H1 (cell line): ENCODE measurements around the gene TMEM131L. TPM values are rescaled to one million over a fixed set of nuclear protein-coding genes. Genes with fewer than 3 reads are reported as not detected.

Experiments
- CTCF ChIA-PET: fragments of 300-600 bp; sonication (Branson Sonifier 250); formaldehyde crosslinking; loops from one replicate; lab custom pipeline; 2021; ENCODE audit not compliant: partially characterized antibody; lab: Charles Lee
- POLR2A ChIA-PET: fragments of 300-600 bp; sonication (Branson Sonifier 250); formaldehyde crosslinking; loops from one replicate; lab custom pipeline; 2021; ENCODE audit warnings: inconsistent platforms; ENCODE audit not compliant: partially characterized antibody; lab: Charles Lee
- DNase-seq, 2 experiments: peaks; one replicate each; pipeline versions ENCODE4 v3.0.0 to v3.0.0-alpha.2; 2010 to 2022; ENCODE audit warnings: low spot score in 2 of 2, low read depth in 1 of 2, mixed read lengths in 1 of 2
- FAIRE-seq: peaks from 2 replicates; lab custom pipeline; 2011; peaks lifted over from hg19 to GRCh38; lab: Jason Lieb, UNC
- H2AFZ ChIP-seq: 2 replicates; pipeline ENCODE4 v1.8.1; 2012; ENCODE audit warnings: low read length, inconsistent platforms
- H2AK5ac ChIP-seq: 2 replicates; pipeline ENCODE4 v1.6.1; 2013; ENCODE audit warnings: low read depth, low read length
- H2BK120ac ChIP-seq: replicated peaks from 2 replicates; pipeline ENCODE3; 2013; ENCODE audit warnings: low read depth, low read length, inconsistent platforms
- H2BK12ac ChIP-seq: 2 replicates; pipeline ENCODE4 v1.6.1; 2013; ENCODE audit warnings: low read depth, low read length
- H2BK15ac ChIP-seq: 2 replicates; pipeline ENCODE4 v1.6.1; 2013; ENCODE audit warnings: low read length
- H2BK20ac ChIP-seq: 2 replicates; pipeline ENCODE4 v1.6.1; 2013; ENCODE audit warnings: low read length
- H2BK5ac ChIP-seq: 2 replicates; pipeline ENCODE4 v1.6.1; 2013; ENCODE audit warnings: low read depth, low read length
- H3K14ac ChIP-seq: 2 replicates; pipeline ENCODE4 v1.6.1; 2013; ENCODE audit warnings: inconsistent platforms; ENCODE audit not compliant: insufficient read length
- H3K18ac ChIP-seq: 2 replicates; pipeline ENCODE4 v1.6.1; 2013; ENCODE audit warnings: low read length; ENCODE audit errors: extremely low read depth
- H3K23ac ChIP-seq: 2 replicates; pipeline ENCODE4 v1.6.1; 2013; ENCODE audit warnings: inconsistent platforms; ENCODE audit not compliant: insufficient read length
- H3K23me2 ChIP-seq: 2 replicates; pipeline ENCODE4 v1.6.1; 2013; ENCODE audit warnings: low read depth, low read length
- H3K27ac ChIP-seq: 2 replicates; pipeline ENCODE4 v1.6.1; 2011; ENCODE audit warnings: low read depth, low read length, inconsistent platforms
- H3K27me3 ChIP-seq, 4 experiments: replicated peaks in 1 of 4; 1 replicate in 1 of 4; 2 replicates in 3 of 4; pipeline versions ENCODE4 v1.6.1 to v1.8.1; 2011 to 2013; ENCODE audit warnings: low read length in 3 of 4, mild to moderate bottlenecking in 3 of 4, inconsistent platforms in 2 of 4, mixed read lengths in 2 of 4, moderate library complexity in 1 of 4; ENCODE audit not compliant: control insufficient read depth in 3 of 4, insufficient read depth in 3 of 4; ENCODE audit errors: extremely low read depth in 1 of 4
- H3K36me3 ChIP-seq, 4 experiments: 2 replicates each; pipeline versions ENCODE4 v1.6.1 to v1.8.1; 2011 to 2013; ENCODE audit warnings: mild to moderate bottlenecking in 4 of 4, low read length in 3 of 4, moderate library complexity in 2 of 4, control low read depth in 1 of 4, inconsistent platforms in 1 of 4; ENCODE audit not compliant: insufficient read depth in 4 of 4, control insufficient read depth in 2 of 4
- H3K4ac ChIP-seq: replicated peaks from 2 replicates; pipeline ENCODE3; 2013; ENCODE audit warnings: low read length, low read depth, mixed read lengths, inconsistent platforms; ENCODE audit not compliant: insufficient read length
- H3K4me1 ChIP-seq, 4 experiments: replicated peaks in 1 of 4; 1 replicate in 1 of 4; 2 replicates in 3 of 4; pipeline versions ENCODE4 v1.6.1 to v1.8.1; 2011 to 2013; ENCODE audit warnings: low read length in 3 of 4, inconsistent platforms in 2 of 4, mixed read lengths in 1 of 4; ENCODE audit not compliant: insufficient read depth in 4 of 4, control insufficient read depth in 3 of 4
- H3K4me2 ChIP-seq, 2 experiments: 2 replicates each; pipeline versions ENCODE4 v1.6.1 to v1.8.1; 2011 to 2013; ENCODE audit warnings: low read depth in 2 of 2, low read length in 2 of 2, control low read depth in 1 of 2, inconsistent platforms in 1 of 2, mild to moderate bottlenecking in 1 of 2; ENCODE audit not compliant: insufficient read depth in 1 of 2
- H3K4me3 ChIP-seq, 4 experiments: fragments of 200-600, 300-600 bp in 1 of 4; sonication (generic), shearing (Covaris generic), sonication (Bioruptor Twin) in 1 of 4; 2 replicates each; pipeline versions ENCODE4 v1.5.1 to v1.8.1; 2011 to 2016; ENCODE audit warnings: low read length in 4 of 4, low read depth in 3 of 4, control low read depth in 2 of 4, inconsistent platforms in 2 of 4, mild to moderate bottlenecking in 2 of 4, mixed read lengths in 1 of 4, moderate library complexity in 1 of 4; ENCODE audit not compliant: insufficient read depth in 2 of 4; ENCODE audit errors: extremely low read depth in 1 of 4
- H3K56ac ChIP-seq: replicated peaks from 2 replicates; pipeline ENCODE3; 2013; ENCODE audit warnings: low read depth, mild to moderate bottlenecking, mixed read lengths, low read length, inconsistent platforms; ENCODE audit not compliant: insufficient read length
- H3K79me1 ChIP-seq: 2 replicates; pipeline ENCODE4 v1.6.1; 2013; ENCODE audit warnings: low read depth, low read length, control low read depth
- H3K79me2 ChIP-seq, 2 experiments: 2 replicates each; pipeline versions ENCODE4 v1.6.1 to v1.8.1; 2012 to 2013; ENCODE audit warnings: low read length in 2 of 2, mild to moderate bottlenecking in 2 of 2, inconsistent platforms in 1 of 2; ENCODE audit not compliant: insufficient read depth in 2 of 2, control insufficient read depth in 1 of 2
- H3K9ac ChIP-seq, 4 experiments: replicated peaks in 1 of 4; 1 replicate in 1 of 4; 2 replicates in 3 of 4; pipeline versions ENCODE4 v1.6.1 to v1.8.1; 2011 to 2013; ENCODE audit warnings: low read depth in 3 of 4, low read length in 3 of 4, control low read depth in 2 of 4, mild to moderate bottlenecking in 2 of 4, moderate library complexity in 2 of 4, inconsistent platforms in 1 of 4; ENCODE audit errors: extremely low read depth in 1 of 4
- H3K9me3 ChIP-seq, 2 experiments: 2 replicates each; pipeline versions ENCODE4 v1.6.1 to v1.8.1; 2012 to 2013; ENCODE audit warnings: mild to moderate bottlenecking in 2 of 2, moderate library complexity in 2 of 2, control low read depth in 1 of 2, inconsistent platforms in 1 of 2, low read depth in 1 of 2, low read length in 1 of 2, mixed read lengths in 1 of 2; ENCODE audit not compliant: insufficient read depth in 2 of 2
- H4K20me1 ChIP-seq, 2 experiments: replicated peaks in 1 of 2; 2 replicates each; pipeline versions ENCODE3 to v1.8.1; 2011 to 2013; ENCODE audit warnings: inconsistent platforms in 2 of 2, low read length in 2 of 2, mild to moderate bottlenecking in 1 of 2; ENCODE audit not compliant: insufficient read depth in 2 of 2, control insufficient read depth in 1 of 2
- H4K5ac ChIP-seq: 2 replicates; pipeline ENCODE4 v1.6.1; 2013; ENCODE audit warnings: low read length, low read depth, mixed read lengths, inconsistent platforms; ENCODE audit not compliant: insufficient read length
- H4K8ac ChIP-seq: 2 replicates; pipeline ENCODE4 v1.8.0; 2013; ENCODE audit warnings: mild to moderate bottlenecking, moderate library complexity, low read length, inconsistent platforms; ENCODE audit not compliant: insufficient read depth; ENCODE audit errors: extremely low read depth
- H4K91ac ChIP-seq: replicated peaks from 2 replicates; pipeline ENCODE3; 2013; ENCODE audit warnings: low read length, mixed read lengths, inconsistent platforms; ENCODE audit not compliant: insufficient read length
- ATF2 ChIP-seq: IDR thresholded peaks from 2 replicates; pipeline ENCODE4 v1.6.1; 2012; ENCODE audit warnings: low read length, inconsistent platforms
- CBX5 ChIP-seq: fragments of 300-800, 300-1000 bp; sonication (generic); IDR thresholded peaks from 2 replicates; pipeline ENCODE4 v1.7.1; 2016; ENCODE audit warnings: antibody characterized with exemption, low read length, low read depth
- CHD1 ChIP-seq: IDR thresholded peaks from 2 replicates; pipeline ENCODE4 v1.6.1; 2012; ENCODE audit warnings: low read depth, low read length, improper control_type of control experiment
- CTCF ChIP-seq, 3 experiments: IDR thresholded peaks; 1 replicate in 2 of 3; 2 replicates in 1 of 3; pipeline versions ENCODE4 v1.5.1 to v1.6.1; 2011; ENCODE audit warnings: low read length in 3 of 3, mild to moderate bottlenecking in 3 of 3, inconsistent platforms in 2 of 3, low read depth in 1 of 3, moderate library complexity in 1 of 3; ENCODE audit not compliant: insufficient read depth in 1 of 3; ENCODE audit errors: control extremely low read depth in 1 of 3
- JUN ChIP-seq: IDR thresholded peaks from 2 replicates; pipeline ENCODE4 v1.6.1; 2011; ENCODE audit warnings: low read depth, mild to moderate bottlenecking, improper control_type of control experiment, low read length
- USF2 ChIP-seq: IDR thresholded peaks from 2 replicates; pipeline ENCODE4 v1.6.1; 2011; ENCODE audit warnings: low read length, improper control_type of control experiment
- ZNF274 ChIP-seq: IDR thresholded peaks from 2 replicates; pipeline ENCODE4 v1.7.0; 2012; ENCODE audit warnings: low read length, borderline replicate concordance; ENCODE audit errors: extremely low read depth
- WGBS, 2 experiments: shearing (Covaris generic) in 1 of 2; methylation state at CpG; one replicate each; pipeline versions ENCODE4 v1.1.6 to v1.1.7; 2013 to 2015; ENCODE audit warnings: low lambda C conversion rate in 2 of 2, mixed read lengths in 2 of 2, inconsistent platforms in 1 of 2, low coverage in 1 of 2, missing lambda C conversion rate in 1 of 2; ENCODE audit not compliant: insufficient replicate concordance in 2 of 2, insufficient coverage in 1 of 2, insufficient read length in 1 of 2; ENCODE audit errors: extremely low coverage in 1 of 2, missing lambda C conversion rate in 1 of 2; 5-methylcytosine and 5-hydroxymethylcytosine counted together
- polyA plus RNA-seq, 7 experiments: library from polyadenylated mRNA; depleted of rRNA in 3 of 7; stranded (reverse) in 5 of 7; unstranded in 2 of 7; fragments of >200 nt in 5 of 7; fragments of 200-250 nt in 2 of 7; gene quantifications; 1 replicate in 5 of 7; 2 replicates in 1 of 7; 4 replicates in 1 of 7; pipeline versions ENCODE4 v1.2.1 to v1.2.3, GENCODE V29; 2011 to 2013; ENCODE audit warnings: missing spikeins in 2 of 7, mixed read lengths in 2 of 7
- total RNA-seq: library from RNA; stranded (reverse); fragmentation: NEBNext Ultra II Directional; extraction: Animal tissue kit (Norgen Biotek cat#: 25700); gene quantifications from 2 replicates; pipeline ENCODE4 v1.2.1, GENCODE V29; 2021

The TMEM131L gene
- total and polyA plus RNA-seq, 2 of the 8 experiments (the other 6 are each of a cell fraction or from before 2014, with no cell fraction given): 14.3 to 26.1 TPM

GRCh38 chr4:153427363-153428071 is 38.6 kb upstream of the TMEM131L start:
- H2AFZ ChIP-seq: no peak overlapping the region
- no peak overlapping the region for H2AK5ac ChIP-seq
- WGBS, 2 experiments: 96% methylated on average over 4 of the region's 4 CpGs; no CpG with 5 or more reads in 1 of the 2 experiments
- no peak overlapping the region for H4K5ac ChIP-seq
- FAIRE-seq (no peak), DNase-seq (no peak)
- H3K4me3 ChIP-seq: no peak overlapping the region
- H3K79me2 ChIP-seq: no peaks in the 10 kb centered on the region
- H2BK20ac ChIP-seq: no peak overlapping the region
- no peak overlapping the region for H2BK15ac ChIP-seq
- no peaks in the 10 kb centered on the region for H3K9me3 ChIP-seq
- H2BK120ac ChIP-seq: no peak overlapping the region
- H3K14ac ChIP-seq: no peak overlapping the region
- H3K27me3 ChIP-seq: no peaks in the 10 kb centered on the region
- CTCF ChIA-PET: interaction anchor here (0.6 to 1.5 kb wide), 7 partner anchors 9 to 285 kb away, joined by 3 to 6 read pairs (median 3); no protein-coding TSS in a partner anchor
- H3K79me1 ChIP-seq: no peaks in the 10 kb centered on the region
- H3K27ac ChIP-seq: no peak overlapping the region
- no peak overlapping the region for H3K23ac ChIP-seq
- no peak overlapping the region for H2BK12ac ChIP-seq
- H3K23me2 ChIP-seq: no peaks in the 10 kb centered on the region
- H2BK5ac ChIP-seq: no peak overlapping the region
- no peak overlapping the region for H3K56ac ChIP-seq
- POLR2A ChIA-PET: interaction anchor here (0.6 kb wide), 2 partner anchors 28 to 38 kb away, joined by 3 to 4 read pairs; no protein-coding TSS in a partner anchor
- no peak overlapping the region for H3K9ac ChIP-seq
- H3K18ac ChIP-seq: no peak overlapping the region
- H3K4me2 ChIP-seq: no peak overlapping the region
- H4K20me1 ChIP-seq: no peaks in the 10 kb centered on the region
- no peak overlapping the region for H4K8ac ChIP-seq
- H3K4ac ChIP-seq: no peak overlapping the region
- no peaks in the 10 kb centered on the region for H3K36me3 ChIP-seq
- no peak overlapping the region for H4K91ac ChIP-seq
- no peaks in the 10 kb centered on the region for H3K4me1 ChIP-seq
- TF ChIP-seq CBX5 (no peak), ZNF274 (no peak), USF2 (no peak), CHD1 (no peak), JUN (no peak), ATF2 (no peak), CTCF (IDR thresholded peaks at IDR 0.05; ENCODE audit: control extremely low read depth in 1 of 3, insufficient read depth in 1 of 3, low read depth in 1 of 3, low read length in 3 of 3) (no peak)
